Suprapubic skin (tissue), 4 donors: Measurements from ENCODE around the gene TTC1. TPM values are rescaled to one million over a fixed set of nuclear protein-coding genes. Genes with fewer than 3 reads are reported as not detected.

ENCODE experiments used
- DNase-seq, 2 donors: peaks; one replicate each; pipeline ENCODE4 v3.0.0-alpha.2; 2019; ENCODE audit warnings: low spot score in 2 of 2
- H3K27ac ChIP-seq: fragments of 200-600 bp; sonication (generic); one replicate; pipeline ENCODE4 v1.5.1; 2019
- H3K27me3 ChIP-seq: fragments of 200-600 bp; sonication (generic); one replicate; pipeline ENCODE4 v1.5.1; 2019
- H3K36me3 ChIP-seq: fragments of 200-600 bp; sonication (generic); one replicate; pipeline ENCODE4 v1.5.1; 2019
- H3K4me1 ChIP-seq: fragments of 200-600 bp; sonication (generic); one replicate; pipeline ENCODE4 v1.5.1; 2019
- H3K4me3 ChIP-seq: fragments of 200-600 bp; sonication (generic); one replicate; pipeline ENCODE4 v1.5.1; 2019; ENCODE audit warnings: mild to moderate bottlenecking
- H3K9me3 ChIP-seq: fragments of 200-600 bp; sonication (generic); one replicate; pipeline ENCODE4 v1.5.1; 2019
- EP300 ChIP-seq: sonication (generic); formaldehyde crosslinking; IDR thresholded peaks from one replicate; pipeline ENCODE4 v1.6.1; 2017; ENCODE audit warnings: antibody characterized with exemption
- POLR2A ChIP-seq, 2 donors: fragments of 450-650 bp; IDR thresholded peaks; one replicate each; pipeline ENCODE4 v1.6.1; 2017; ENCODE audit warnings: antibody characterized with exemption in 2 of 2, mild to moderate bottlenecking in 2 of 2, moderate library complexity in 2 of 2
- POLR2AphosphoS5 ChIP-seq, 3 donors: sonication (generic); formaldehyde crosslinking; IDR thresholded peaks; one replicate each; pipeline ENCODE4 v1.6.1; 2017; ENCODE audit warnings: antibody characterized with exemption in 3 of 3
- WGBS: methylation state at CpG from one replicate; pipeline ENCODE4 v1.1.5; 2018; 5-methylcytosine and 5-hydroxymethylcytosine counted together
- total RNA-seq, 4 donors: library from RNA; depleted of rRNA; stranded (reverse); fragments of >200 nt; gene quantifications; one replicate each; pipeline ENCODE4 v1.1.0, GENCODE V29; 2016
- TF ChIP-seq, protein P1 (sequence below), 2 donors: fragments of 200-600 bp in 1 of 2; fragments of 450-650 bp in 1 of 2; sonication (generic) in 1 of 2; IDR thresholded peaks; one replicate each; pipeline ENCODE4 v1.5.1; 2016 to 2019; ENCODE audit warnings: antibody characterized with exemption in 2 of 2, mild to moderate bottlenecking in 1 of 2, moderate library complexity in 1 of 2

Gene TTC1
- total RNA-seq, 4 donors from 2014 or later = 26.1 to 39.1 (median 30.5) TPM

DNA sequence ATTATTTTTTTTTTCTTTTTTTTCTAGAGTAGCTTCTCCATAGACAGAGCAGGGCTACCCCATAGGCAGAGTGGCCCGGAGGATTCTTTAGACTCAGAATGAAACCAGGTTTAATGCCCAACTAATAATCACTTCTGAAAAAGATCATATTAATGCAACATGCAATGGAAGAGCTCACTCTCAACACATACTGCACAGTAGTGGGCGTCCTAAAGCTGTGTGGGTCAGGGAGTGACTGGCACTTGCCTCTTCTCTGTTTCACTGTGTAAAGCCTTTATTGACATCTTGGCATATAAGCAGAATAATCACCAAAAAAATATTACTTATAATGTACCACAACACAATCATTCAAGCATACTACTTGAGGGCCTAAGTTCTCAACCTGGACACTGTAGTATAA lies 99.2 kb downstream of the TTC1 start:
- Histone ChIP-seq H3K27me3 (no peaks in the 10 kb centered on the region), H3K9me3 (no peaks in the 10 kb centered on the region), H3K4me1 (peaks cover 2% of the 10 kb centered on the region), H3K36me3 (peaks cover 36% of the 10 kb centered on the region), H3K27ac (no peak overlapping the region), H3K4me3 (no peak overlapping the region)
- TF ChIP-seq POLR2A (IDR thresholded peaks at IDR 0.05) = no peak
- TF ChIP-seq POLR2AphosphoS5 (IDR thresholded peaks at IDR 0.05) = no peak
- TF ChIP-seq, protein P1, sequence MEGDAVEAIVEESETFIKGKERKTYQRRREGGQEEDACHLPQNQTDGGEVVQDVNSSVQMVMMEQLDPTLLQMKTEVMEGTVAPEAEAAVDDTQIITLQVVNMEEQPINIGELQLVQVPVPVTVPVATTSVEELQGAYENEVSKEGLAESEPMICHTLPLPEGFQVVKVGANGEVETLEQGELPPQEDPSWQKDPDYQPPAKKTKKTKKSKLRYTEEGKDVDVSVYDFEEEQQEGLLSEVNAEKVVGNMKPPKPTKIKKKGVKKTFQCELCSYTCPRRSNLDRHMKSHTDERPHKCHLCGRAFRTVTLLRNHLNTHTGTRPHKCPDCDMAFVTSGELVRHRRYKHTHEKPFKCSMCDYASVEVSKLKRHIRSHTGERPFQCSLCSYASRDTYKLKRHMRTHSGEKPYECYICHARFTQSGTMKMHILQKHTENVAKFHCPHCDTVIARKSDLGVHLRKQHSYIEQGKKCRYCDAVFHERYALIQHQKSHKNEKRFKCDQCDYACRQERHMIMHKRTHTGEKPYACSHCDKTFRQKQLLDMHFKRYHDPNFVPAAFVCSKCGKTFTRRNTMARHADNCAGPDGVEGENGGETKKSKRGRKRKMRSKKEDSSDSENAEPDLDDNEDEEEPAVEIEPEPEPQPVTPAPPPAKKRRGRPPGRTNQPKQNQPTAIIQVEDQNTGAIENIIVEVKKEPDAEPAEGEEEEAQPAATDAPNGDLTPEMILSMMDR (IDR thresholded peaks at IDR 0.05) = no peak
- no peak for TF ChIP-seq EP300
- WGBS = 94% methylated on average over 2 of the region's 2 CpGs
- no peak for DNase-seq

Other genes with a start within 250 kb of the TTC1 start
- gene ADRA1B, start 92.7 kb upstream of the TTC1 start, total RNA-seq = under 1 TPM in 3 of 4 donors, not detected in 1; 0.36 to 0.64 (median 0.47) TPM
- gene PWWP2A, start 110.3 kb downstream of the TTC1 start, total RNA-seq = 10 to 100 TPM; 24.7 to 42.3 (median 31.4) TPM
- 1 to 10 TPM in 1 of 4 donors, not detected in 3; 2.5 TPM for gene FABP6, start 220.4 kb downstream of the TTC1 start, total RNA-seq